OCI-LY7 (cell line): ENCODE results near the gene ARL8B.

Experiments
- EZH2phosphoT487 ChIP-seq: fragments of 200-600 bp; sonication (generic); IDR thresholded peaks from 2 replicates; pipeline ENCODE4 v1.6.1; 2018; ENCODE audit warnings: low read depth, borderline replicate concordance, mild to moderate bottlenecking, mixed run types, antibody characterized with exemption, low read length, moderate library complexity, mixed read lengths
- TF ChIP-seq, protein P1 (sequence below): fragments of 200-600 bp; sonication (generic); conservative IDR thresholded peaks from 2 replicates; pipeline ENCODE4 v1.5.1; 2014; ENCODE audit warnings: mild to moderate bottlenecking, antibody characterized with exemption, low read length, moderate library complexity, mixed read lengths

DNA sequence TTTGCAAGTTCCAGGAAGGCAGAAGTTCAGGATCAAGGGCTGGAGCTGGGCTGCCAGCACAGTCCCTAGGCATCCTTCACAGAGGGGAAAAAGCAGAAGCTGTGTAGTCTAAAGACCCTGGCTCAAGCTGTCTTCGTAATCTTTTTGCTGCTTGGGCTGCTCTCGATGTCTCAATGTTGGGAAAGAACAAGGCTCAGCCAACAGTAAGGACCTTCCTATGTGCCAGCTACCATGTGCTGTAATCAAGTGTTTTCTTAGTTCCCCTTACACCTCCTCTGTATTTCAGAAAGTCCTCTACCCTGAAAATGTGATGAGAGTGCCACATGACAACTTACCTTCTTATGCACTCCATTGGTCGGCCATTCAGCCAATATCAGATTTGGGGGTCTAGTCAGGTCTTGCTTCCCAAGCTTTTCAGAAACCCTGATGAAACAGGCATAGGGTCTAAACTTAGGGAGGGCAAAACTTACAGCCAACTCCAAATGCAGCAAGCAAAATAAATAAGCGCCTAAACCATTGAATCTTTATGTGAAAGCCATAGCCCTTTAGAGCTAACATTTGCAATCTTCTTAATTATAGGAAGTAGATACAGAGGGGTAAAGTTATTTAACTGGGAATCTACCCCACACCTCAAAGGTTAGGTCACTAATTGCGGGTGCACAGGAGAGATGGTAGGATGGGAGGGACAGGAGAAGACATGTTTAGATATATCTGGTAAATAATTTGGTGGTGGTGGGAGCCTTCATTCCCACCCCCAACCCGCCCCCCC lies 64.2 kb downstream of the ARL8B start:
- TF ChIP-seq, protein P1, sequence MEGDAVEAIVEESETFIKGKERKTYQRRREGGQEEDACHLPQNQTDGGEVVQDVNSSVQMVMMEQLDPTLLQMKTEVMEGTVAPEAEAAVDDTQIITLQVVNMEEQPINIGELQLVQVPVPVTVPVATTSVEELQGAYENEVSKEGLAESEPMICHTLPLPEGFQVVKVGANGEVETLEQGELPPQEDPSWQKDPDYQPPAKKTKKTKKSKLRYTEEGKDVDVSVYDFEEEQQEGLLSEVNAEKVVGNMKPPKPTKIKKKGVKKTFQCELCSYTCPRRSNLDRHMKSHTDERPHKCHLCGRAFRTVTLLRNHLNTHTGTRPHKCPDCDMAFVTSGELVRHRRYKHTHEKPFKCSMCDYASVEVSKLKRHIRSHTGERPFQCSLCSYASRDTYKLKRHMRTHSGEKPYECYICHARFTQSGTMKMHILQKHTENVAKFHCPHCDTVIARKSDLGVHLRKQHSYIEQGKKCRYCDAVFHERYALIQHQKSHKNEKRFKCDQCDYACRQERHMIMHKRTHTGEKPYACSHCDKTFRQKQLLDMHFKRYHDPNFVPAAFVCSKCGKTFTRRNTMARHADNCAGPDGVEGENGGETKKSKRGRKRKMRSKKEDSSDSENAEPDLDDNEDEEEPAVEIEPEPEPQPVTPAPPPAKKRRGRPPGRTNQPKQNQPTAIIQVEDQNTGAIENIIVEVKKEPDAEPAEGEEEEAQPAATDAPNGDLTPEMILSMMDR = no peak
- no peak for TF ChIP-seq EZH2phosphoT487
